LNCaP clone FGC (cell line): ENCODE results near the gene BABAM2.

Experiments
- DNase-seq: peaks from one replicate; pipeline ENCODE4 v3.0.0-alpha.2; 2011; ENCODE audit warnings: low read depth
- H3K4me3 ChIP-seq: 2 replicates; pipeline ENCODE4 v1.5.1; 2011; ENCODE audit warnings: mild to moderate bottlenecking, low read depth, low read length, control low read depth
- TF ChIP-seq, protein P1 (sequence below): IDR thresholded peaks from 2 replicates; pipeline ENCODE4 v1.5.1; 2012; ENCODE audit warnings: mild to moderate bottlenecking; ENCODE audit not compliant: control insufficient read depth, insufficient read depth; ENCODE audit errors: extremely low read depth

The BABAM2 gene

DNA sequence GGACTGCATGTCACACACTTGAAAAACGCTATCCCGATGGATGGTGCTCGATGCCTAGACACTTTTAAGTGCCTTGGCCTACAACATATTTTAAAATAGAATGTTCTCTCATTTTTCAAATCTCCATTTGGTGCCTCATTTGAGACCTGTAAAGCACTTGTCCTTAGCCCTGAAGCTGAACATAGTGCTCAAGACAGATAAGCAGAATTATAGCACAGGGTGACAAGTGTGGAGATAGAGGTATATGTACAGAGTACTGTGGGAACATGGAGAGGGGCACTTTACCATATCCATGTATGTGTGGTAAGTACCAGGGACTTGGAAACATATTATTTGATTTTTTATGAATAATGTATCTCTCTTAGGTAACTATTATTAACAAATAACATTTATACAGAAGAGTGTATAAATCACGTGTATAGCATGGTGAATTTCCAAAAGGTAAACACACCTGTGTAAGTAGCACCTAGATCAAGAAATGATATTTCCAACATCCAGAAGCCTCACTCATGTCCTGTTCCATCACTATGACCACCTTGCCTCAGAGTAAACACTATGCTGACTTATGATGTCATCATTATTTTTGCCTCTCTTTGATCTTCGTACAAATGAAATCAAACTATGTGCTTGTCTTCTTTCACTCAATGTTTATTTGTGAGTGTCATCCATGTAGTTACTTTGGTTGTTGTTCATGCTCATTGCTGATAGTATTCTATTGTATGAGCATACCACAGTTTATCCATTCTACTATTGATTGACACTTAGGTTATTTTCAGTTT, 103.6 kb downstream of the BABAM2 start:
- H3K4me3 ChIP-seq = no peak overlapping the region
- DNase-seq = no peak
- TF ChIP-seq, protein P1, sequence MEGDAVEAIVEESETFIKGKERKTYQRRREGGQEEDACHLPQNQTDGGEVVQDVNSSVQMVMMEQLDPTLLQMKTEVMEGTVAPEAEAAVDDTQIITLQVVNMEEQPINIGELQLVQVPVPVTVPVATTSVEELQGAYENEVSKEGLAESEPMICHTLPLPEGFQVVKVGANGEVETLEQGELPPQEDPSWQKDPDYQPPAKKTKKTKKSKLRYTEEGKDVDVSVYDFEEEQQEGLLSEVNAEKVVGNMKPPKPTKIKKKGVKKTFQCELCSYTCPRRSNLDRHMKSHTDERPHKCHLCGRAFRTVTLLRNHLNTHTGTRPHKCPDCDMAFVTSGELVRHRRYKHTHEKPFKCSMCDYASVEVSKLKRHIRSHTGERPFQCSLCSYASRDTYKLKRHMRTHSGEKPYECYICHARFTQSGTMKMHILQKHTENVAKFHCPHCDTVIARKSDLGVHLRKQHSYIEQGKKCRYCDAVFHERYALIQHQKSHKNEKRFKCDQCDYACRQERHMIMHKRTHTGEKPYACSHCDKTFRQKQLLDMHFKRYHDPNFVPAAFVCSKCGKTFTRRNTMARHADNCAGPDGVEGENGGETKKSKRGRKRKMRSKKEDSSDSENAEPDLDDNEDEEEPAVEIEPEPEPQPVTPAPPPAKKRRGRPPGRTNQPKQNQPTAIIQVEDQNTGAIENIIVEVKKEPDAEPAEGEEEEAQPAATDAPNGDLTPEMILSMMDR = no peak

DNA sequence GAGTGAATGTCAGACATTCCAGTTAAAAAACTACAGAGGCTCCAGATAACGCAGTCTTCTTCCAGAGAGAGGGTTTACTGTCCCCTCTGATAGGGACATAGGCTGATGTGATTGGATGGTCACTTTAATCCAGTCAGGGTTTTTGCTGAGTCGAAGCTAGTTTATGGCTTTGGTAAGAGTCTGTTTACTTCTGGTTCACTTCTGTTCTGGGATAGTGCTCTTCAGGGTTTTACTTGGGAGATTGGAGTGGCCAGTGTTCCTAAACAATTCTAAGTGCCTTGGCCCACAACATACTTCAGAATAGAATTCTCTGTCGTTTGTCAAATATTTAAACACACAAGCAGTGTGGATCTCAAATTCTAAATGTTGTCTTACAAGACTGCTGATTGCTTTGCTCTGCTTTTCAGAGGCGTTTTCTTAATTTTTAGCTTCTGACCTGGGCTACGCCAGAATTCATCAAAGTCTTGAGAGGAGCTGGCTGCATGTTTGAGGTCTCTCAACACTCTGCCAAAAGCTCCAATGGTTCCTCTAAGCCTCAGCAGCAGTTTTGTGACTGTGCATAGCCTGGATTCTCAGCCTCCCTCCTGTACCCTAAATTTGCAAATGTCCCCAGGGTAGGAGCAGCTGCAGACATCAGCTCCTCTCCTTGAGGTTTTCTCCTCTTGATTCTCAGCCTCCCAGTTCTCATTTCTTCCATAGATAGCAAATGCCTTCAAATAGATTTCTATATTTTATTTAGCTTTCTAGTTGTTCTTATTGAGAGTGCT, 105.8 kb downstream of the BABAM2 start:
- H3K4me3 ChIP-seq = no peak overlapping the region
- no peak for DNase-seq
- TF ChIP-seq, protein P1 = no peak

GRCh38 chr2:28000287-28000686, 109.8 kb downstream of the BABAM2 start:
- H3K4me3 ChIP-seq = no peak overlapping the region
- DNase-seq = no peak
- TF ChIP-seq, protein P1 = no peak

DNA sequence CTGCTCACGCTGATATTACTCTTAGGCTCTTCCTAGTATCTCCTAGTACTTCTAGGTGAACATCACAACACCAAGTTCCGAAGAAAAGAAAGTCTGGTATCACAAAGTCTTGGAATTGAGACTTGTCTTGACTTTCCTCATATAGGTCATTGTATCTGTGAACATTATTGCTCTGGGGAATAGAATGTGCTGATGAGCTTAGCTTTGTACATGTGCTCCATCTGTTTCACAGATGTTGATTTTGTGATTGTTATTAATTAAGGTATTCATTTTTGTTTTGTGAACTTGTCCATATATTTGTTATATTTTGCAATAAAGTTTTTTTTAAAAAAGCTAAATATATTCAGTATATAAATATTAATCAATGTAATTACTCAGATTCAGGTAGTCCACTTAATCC, 111.7 kb downstream of the BABAM2 start:
- no peak for DNase-seq
- TF ChIP-seq, protein P1 = no peak
- no peak overlapping the region for H3K4me3 ChIP-seq

DNA sequence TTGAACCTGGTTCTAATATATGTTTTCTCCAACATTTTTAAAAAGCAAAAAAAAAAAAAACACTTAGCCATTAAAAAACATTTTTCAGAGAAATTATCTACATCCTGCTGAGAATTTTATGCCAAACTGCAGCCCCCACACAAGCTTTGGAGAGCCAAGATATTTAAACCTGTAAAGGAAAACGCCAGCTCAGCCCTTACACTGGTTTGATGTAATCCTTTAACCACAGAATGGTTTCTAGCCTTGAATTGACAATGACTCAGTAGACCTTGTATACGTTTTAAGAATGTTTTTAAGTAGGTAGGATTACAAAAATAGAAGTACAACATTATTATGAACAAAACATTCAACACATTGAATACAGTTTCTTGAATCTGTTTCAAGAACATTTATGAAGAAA, 113.6 kb downstream of the BABAM2 start:
- no peak for DNase-seq

GRCh38 chr2:28009732-28010131, 119.2 kb downstream of the BABAM2 start:
- no peak overlapping the region for H3K4me3 ChIP-seq
- TF ChIP-seq, protein P1 = no peak
- no peak for DNase-seq

More for the DNA sequence above, 113.6 kb downstream of the BABAM2 start:
- H3K4me3 ChIP-seq = no peak overlapping the region
- TF ChIP-seq, protein P1 = no peak
